ENCODE data around the gene LCE2B.
"Not testable (repeated sequence)": the region's sequence is repeated elsewhere in the genome, so short reads cannot be mapped to it uniquely, and the experiment has no call there.

The LCE2B gene

GRCh38 chr1:152685823-152686222 is at the start of gene LCE2B:
LCE2B (plus strand) TSS chr1:152686123; CDS start chr1:152686844, 721 bp downstream.
- DNase-seq = not testable (repeated sequence)

GRCh38 chr1:152640351-152640750 is 45.6 kb upstream of the LCE2B start:
- no peak for DNase-seq

GRCh38 chr1:152643945-152644344 is 42.0 kb upstream of the LCE2B start:
- no peak for DNase-seq

GRCh38 chr1:152645146-152645545 is 40.8 kb upstream of the LCE2B start:
- DNase-seq = no peak

GRCh38 chr1:152646656-152647055 is 39.3 kb upstream of the LCE2B start:
- DNase-seq = no peak

- DNase-seq = peak; percentile 19
These were observed 31.8 kb upstream of the LCE2B start for GRCh38 chr1:152654110-152654509.

GRCh38 chr1:152656459-152656858 is 29.5 kb upstream of the LCE2B start:
- DNase-seq = no peak

- DNase-seq = no peak
These were observed 28.2 kb upstream of the LCE2B start for GRCh38 chr1:152657677-152658076.

- no peak for DNase-seq
These were observed 27.3 kb upstream of the LCE2B start for GRCh38 chr1:152658649-152659048.

- DNase-seq = no peak
These were observed 22.8 kb upstream of the LCE2B start, which contains the start of gene LCE2D for GRCh38 chr1:152663098-152663497. LCE2D (plus strand) TSS chr1:152663380; CDS start chr1:152664106, 726 bp downstream.

- DNase-seq = not testable (repeated sequence)
These were observed 19.8 kb upstream of the LCE2B start for GRCh38 chr1:152666171-152666570.

GRCh38 chr1:152667648-152668047 is 18.3 kb upstream of the LCE2B start:
- no peak for DNase-seq

GRCh38 chr1:152673016-152673415 is 12.9 kb upstream of the LCE2B start:
- no peak for DNase-seq

- DNase-seq = not testable (repeated sequence)
These were observed 10.9 kb upstream of the LCE2B start, which contains the start of gene LCE2C for GRCh38 chr1:152674983-152675382. LCE2C (plus strand) TSS chr1:152675279; CDS start chr1:152676016, 737 bp downstream.

- DNase-seq = no peak
These were observed 6.5 kb upstream of the LCE2B start for GRCh38 chr1:152679459-152679858.

- no peak for DNase-seq
These were observed 4.3 kb upstream of the LCE2B start for GRCh38 chr1:152681616-152682015.

GRCh38 chr1:152683846-152684245 is 2.1 kb upstream of the LCE2B start:
- no peak for DNase-seq

GRCh38 chr1:152697701-152698600 is 12.0 kb downstream of the LCE2B start, which contains the start of gene LCE2A:
LCE2A (plus strand) TSS chr1:152698345; CDS start chr1:152698902, 557 bp downstream.
- no peak for DNase-seq

- DNase-seq = no peak
These were observed 13.8 kb downstream of the LCE2B start for GRCh38 chr1:152699746-152700145.

- no peak for DNase-seq
These were observed 21.9 kb downstream of the LCE2B start, which contains the start of gene LCE4A for GRCh38 chr1:152707860-152708259. LCE4A (plus strand) TSS chr1:152708160; CDS start chr1:152709076, 916 bp downstream.

GRCh38 chr1:152718238-152718637 is 32.3 kb downstream of the LCE2B start:
- no peak for DNase-seq

GRCh38 chr1:152725261-152725660 is 39.3 kb downstream of the LCE2B start:
- no peak for DNase-seq

GRCh38 chr1:152728986-152729385 is 43.1 kb downstream of the LCE2B start:
- no peak for DNase-seq

GRCh38 chr1:152735648-152736047 is 49.7 kb downstream of the LCE2B start:
- no peak for DNase-seq

All from GDM1 (cell line).